Measurements from ENCODE around the gene POLG.

The POLG gene

GRCh38 chr15:89345248-89345647 lies 10.6 kb upstream of the POLG start:
- Histone ChIP-seq H3K36me3 (ENCODE audit: control insufficient read depth in 1 of 2, insufficient read depth in 2 of 2, low read depth in 1 of 2, low read length in 2 of 2) (no peaks in the 10 kb centered on the region), H4K91ac (ENCODE audit: low read length) (no peak overlapping the region), H4K8ac (ENCODE audit: low read length) (no peak overlapping the region), H3K27ac (ENCODE audit: low read length, poor library complexity, severe bottlenecking) (no peak overlapping the region), H3K4ac (ENCODE audit: low read depth in 1 of 2, low read length in 2 of 2) (no peak overlapping the region), H3K23ac (ENCODE audit: low read length in 2 of 2) (no peak overlapping the region), H3K27me3 (ENCODE audit: control insufficient read depth in 1 of 2, insufficient read depth in 1 of 2, low read length in 2 of 2) (peaks cover 60 to 85% of the 10 kb centered on the region in 2 experiments), H3K79me1 (replicated peaks; ENCODE audit: low read length, poor library complexity, severe bottlenecking) (no peaks in the 10 kb centered on the region), H2BK5ac (ENCODE audit: low read depth, low read length, poor library complexity, severe bottlenecking) (no peak overlapping the region), H2AK5ac (ENCODE audit: low read length, severe bottlenecking) (no peak overlapping the region), H3K14ac (ENCODE audit: low read length in 2 of 2) (no peak overlapping the region), H3K4me3 (ENCODE audit: insufficient read depth in 1 of 2, low read depth in 1 of 2, low read length in 2 of 2) (no peak overlapping the region), H2BK120ac (ENCODE audit: low read depth, low read length) (no peak overlapping the region), H3K9ac (ENCODE audit: low read length) (no peak overlapping the region), H3K4me2 (ENCODE audit: low read length, poor library complexity, severe bottlenecking) (no peak overlapping the region), H3K4me1 (ENCODE audit: control insufficient read depth, insufficient read depth, low read depth, low read length) (no peaks in the 10 kb centered on the region), H2AFZ (ENCODE audit: low read depth, low read length) (no peak overlapping the region), H3K9me3 (ENCODE audit: control insufficient read depth, low read length) (peaks cover 4% of the 10 kb centered on the region), H2BK12ac (ENCODE audit: low read length in 2 of 2) (no peak overlapping the region), H2BK15ac (ENCODE audit: low read depth, poor library complexity, severe bottlenecking) (no peak overlapping the region), H3K18ac (ENCODE audit: low read depth in 1 of 2, low read length in 2 of 2) (no peak overlapping the region)
- WGBS, result 96% methylated on average over 1 of the region's 4 CpGs
- no peak for DNase-seq

DNA sequence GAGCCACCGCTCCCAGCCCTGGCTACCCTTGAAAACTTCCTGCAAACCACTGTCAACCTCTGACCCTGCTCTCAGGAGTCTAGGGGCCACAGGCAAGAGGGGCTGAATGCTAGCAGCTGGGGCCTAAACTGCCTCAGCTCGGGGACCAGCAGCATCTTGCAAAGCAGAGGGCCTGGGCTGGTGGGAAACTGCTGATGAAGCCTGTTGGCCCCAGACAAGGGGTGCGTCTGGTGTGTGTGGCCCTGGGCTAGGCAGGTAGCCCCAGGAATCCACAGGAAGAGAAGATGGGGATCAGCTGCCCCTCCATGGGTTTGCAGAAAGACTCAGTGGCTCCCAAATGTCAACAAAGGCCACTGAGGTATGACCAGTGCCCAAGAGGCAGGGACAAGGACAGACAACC lies 8.2 kb upstream of the POLG start:
- H4K8ac ChIP-seq (ENCODE audit: low read length), result no peak overlapping the region
- H2BK15ac ChIP-seq (ENCODE audit: low read depth, poor library complexity, severe bottlenecking), result no peak overlapping the region
- peaks cover 4% of the 10 kb centered on the region for H3K9me3 ChIP-seq (ENCODE audit: control insufficient read depth, low read length)
- H2AFZ ChIP-seq (ENCODE audit: low read depth, low read length), result no peak overlapping the region
- peaks cover 46 to 71% of the 10 kb centered on the region in 2 experiments for H3K27me3 ChIP-seq (ENCODE audit: control insufficient read depth in 1 of 2, insufficient read depth in 1 of 2, low read length in 2 of 2)
- no peak overlapping the region for H3K4ac ChIP-seq (ENCODE audit: low read depth in 1 of 2, low read length in 2 of 2)
- no peak overlapping the region for H3K14ac ChIP-seq (ENCODE audit: low read length in 2 of 2)
- H4K91ac ChIP-seq (ENCODE audit: low read length), result no peak overlapping the region
- no peak overlapping the region for H2AK5ac ChIP-seq (ENCODE audit: low read length, severe bottlenecking)
- H3K36me3 ChIP-seq (ENCODE audit: control insufficient read depth in 1 of 2, insufficient read depth in 2 of 2, low read depth in 1 of 2, low read length in 2 of 2), result no peaks in the 10 kb centered on the region
- H3K18ac ChIP-seq (ENCODE audit: low read depth in 1 of 2, low read length in 2 of 2), result no peak overlapping the region
- H3K4me3 ChIP-seq (ENCODE audit: insufficient read depth in 1 of 2, low read depth in 1 of 2, low read length in 2 of 2), result no peak overlapping the region
- no peak overlapping the region for H2BK120ac ChIP-seq (ENCODE audit: low read depth, low read length)
- H3K23ac ChIP-seq (ENCODE audit: low read length in 2 of 2), result no peak overlapping the region
- H3K4me1 ChIP-seq (ENCODE audit: control insufficient read depth, insufficient read depth, low read depth, low read length), result no peaks in the 10 kb centered on the region
- no peak overlapping the region for H2BK12ac ChIP-seq (ENCODE audit: low read length in 2 of 2)
- DNase-seq, result no peak
- H3K27ac ChIP-seq (ENCODE audit: low read length, poor library complexity, severe bottlenecking), result no peak overlapping the region
- H2BK5ac ChIP-seq (ENCODE audit: low read depth, low read length, poor library complexity, severe bottlenecking), result no peak overlapping the region
- H3K79me1 ChIP-seq (replicated peaks; ENCODE audit: low read length, poor library complexity, severe bottlenecking), result no peaks in the 10 kb centered on the region
- H3K9ac ChIP-seq (ENCODE audit: low read length), result no peak overlapping the region
- H3K4me2 ChIP-seq (ENCODE audit: low read length, poor library complexity, severe bottlenecking), result no peak overlapping the region
- 76% methylated on average over 3 of the region's 3 CpGs for WGBS

- Histone ChIP-seq H3K36me3 (ENCODE audit: control insufficient read depth in 1 of 2, insufficient read depth in 2 of 2, low read depth in 1 of 2, low read length in 2 of 2) (no peaks in the 10 kb centered on the region), H3K27ac (ENCODE audit: low read length, poor library complexity, severe bottlenecking) (no peak overlapping the region), H2AFZ (ENCODE audit: low read depth, low read length) (no peak overlapping the region), H3K79me1 (replicated peaks; ENCODE audit: low read length, poor library complexity, severe bottlenecking) (no peaks in the 10 kb centered on the region), H3K18ac (ENCODE audit: low read depth in 1 of 2, low read length in 2 of 2) (no peak overlapping the region), H3K4me2 (ENCODE audit: low read length, poor library complexity, severe bottlenecking) (no peak overlapping the region), H4K8ac (ENCODE audit: low read length) (no peak overlapping the region), H3K9ac (ENCODE audit: low read length) (no peak overlapping the region), H4K91ac (ENCODE audit: low read length) (no peak overlapping the region), H2BK5ac (ENCODE audit: low read depth, low read length, poor library complexity, severe bottlenecking) (no peak overlapping the region), H3K27me3 (ENCODE audit: control insufficient read depth in 1 of 2, insufficient read depth in 1 of 2, low read length in 2 of 2) (peaks cover 32 to 59% of the 10 kb centered on the region in 2 experiments), H3K9me3 (ENCODE audit: control insufficient read depth, low read length) (peaks cover 4% of the 10 kb centered on the region), H2BK120ac (ENCODE audit: low read depth, low read length) (no peak overlapping the region), H2BK12ac (ENCODE audit: low read length in 2 of 2) (no peak overlapping the region), H2BK15ac (ENCODE audit: low read depth, poor library complexity, severe bottlenecking) (no peak overlapping the region), H3K4ac (ENCODE audit: low read depth in 1 of 2, low read length in 2 of 2) (no peak overlapping the region), H3K4me3 (ENCODE audit: insufficient read depth in 1 of 2, low read depth in 1 of 2, low read length in 2 of 2) (no peak overlapping the region), H3K4me1 (ENCODE audit: control insufficient read depth, insufficient read depth, low read depth, low read length) (no peaks in the 10 kb centered on the region), H3K23ac (ENCODE audit: low read length in 2 of 2) (no peak overlapping the region), H3K14ac (ENCODE audit: low read length in 2 of 2) (no peak overlapping the region), H2AK5ac (ENCODE audit: low read length, severe bottlenecking) (no peak overlapping the region)
- 86% methylated on average over 8 of the region's 8 CpGs for WGBS
- DNase-seq, result no peak
Observed at GRCh38 chr15:89341316-89342005, 6.8 kb upstream of the POLG start.

- H3K9ac ChIP-seq (ENCODE audit: low read length), result no peak overlapping the region
- no peak overlapping the region for H2BK5ac ChIP-seq (ENCODE audit: low read depth, low read length, poor library complexity, severe bottlenecking)
- WGBS, result 79% methylated on average over 7 of the region's 7 CpGs
- H3K4me3 ChIP-seq (ENCODE audit: insufficient read depth in 1 of 2, low read depth in 1 of 2, low read length in 2 of 2), result no peak overlapping the region
- H3K4me1 ChIP-seq (ENCODE audit: control insufficient read depth, insufficient read depth, low read depth, low read length), result peaks cover 3% of the 10 kb centered on the region
- no peaks in the 10 kb centered on the region for H3K36me3 ChIP-seq (ENCODE audit: control insufficient read depth in 1 of 2, insufficient read depth in 2 of 2, low read depth in 1 of 2, low read length in 2 of 2)
- no peak overlapping the region for H2AFZ ChIP-seq (ENCODE audit: low read depth, low read length)
- H3K18ac ChIP-seq (ENCODE audit: low read depth in 1 of 2, low read length in 2 of 2), result no peak overlapping the region
- H4K91ac ChIP-seq (ENCODE audit: low read length), result no peak overlapping the region
- H3K27ac ChIP-seq (ENCODE audit: low read length, poor library complexity, severe bottlenecking), result no peak overlapping the region
- no peak for DNase-seq
- no peak overlapping the region for H3K4ac ChIP-seq (ENCODE audit: low read depth in 1 of 2, low read length in 2 of 2)
- H3K4me2 ChIP-seq (ENCODE audit: low read length, poor library complexity, severe bottlenecking), result no peak overlapping the region
- peaks cover 25 to 51% of the 10 kb centered on the region in 2 experiments for H3K27me3 ChIP-seq (ENCODE audit: control insufficient read depth in 1 of 2, insufficient read depth in 1 of 2, low read length in 2 of 2)
- no peak overlapping the region for H2BK120ac ChIP-seq (ENCODE audit: low read depth, low read length)
- H3K9me3 ChIP-seq (ENCODE audit: control insufficient read depth, low read length), result peaks cover 4% of the 10 kb centered on the region
- H3K79me1 ChIP-seq (replicated peaks; ENCODE audit: low read length, poor library complexity, severe bottlenecking), result no peaks in the 10 kb centered on the region
- H3K14ac ChIP-seq (ENCODE audit: low read length in 2 of 2), result no peak overlapping the region
- no peak overlapping the region for H4K8ac ChIP-seq (ENCODE audit: low read length)
- no peak overlapping the region for H2BK15ac ChIP-seq (ENCODE audit: low read depth, poor library complexity, severe bottlenecking)
- no peak overlapping the region for H2BK12ac ChIP-seq (ENCODE audit: low read length in 2 of 2)
- H3K23ac ChIP-seq (ENCODE audit: low read length in 2 of 2), result no peak overlapping the region
- no peak overlapping the region for H2AK5ac ChIP-seq (ENCODE audit: low read length, severe bottlenecking)
Observed at GRCh38 chr15:89340573-89340972, 5.9 kb upstream of the POLG start.
